ENCODE measurements around the gene ISG15. TPM values are rescaled to one million over a fixed set of nuclear protein-coding genes. Genes with fewer than 3 reads are reported as not detected.

The ISG15 gene
- total and polyA plus RNA-seq, 2 of the 13 experiments (the other 11 are each of a cell fraction or from before 2014, with no cell fraction given): 42.1 to 54.9 TPM

- no peak for TF ChIP-seq ZNF776 (CRISPR knock-in tag; IDR thresholded peaks at IDR 0.05)
- TF ChIP-seq ZNF407 (CRISPR knock-in tag; IDR thresholded peaks at IDR 0.05; ENCODE audit: not compliant biosample characterization): no peak
- peak; percentile 100 for TF ChIP-seq HIVEP1 (CRISPR knock-in tag; IDR thresholded peaks at IDR 0.05)
- no peak for TF ChIP-seq SAFB2 (CRISPR knock-in tag; IDR thresholded peaks at IDR 0.05; ENCODE audit: borderline replicate concordance, low read depth)
- TF ChIP-seq NR2F6 (IDR thresholded peaks at IDR 0.05): peak; percentile 79
- peak; percentile 89 for TF ChIP-seq NR2F6 (CRISPR knock-in tag; IDR thresholded peaks at IDR 0.05)
- peak; percentile 66; the same call in 1 of the 2 replicates for TF ChIP-seq SOX5 (CRISPR knock-in tag; IDR thresholded peaks at IDR 0.05; ENCODE audit: borderline replicate concordance)
- peak; percentile 64 for TF ChIP-seq KDM3A (CRISPR knock-in tag; IDR thresholded peaks at IDR 0.05; ENCODE audit: low read depth)
- TF ChIP-seq E2F5 (CRISPR knock-in tag; conservative IDR thresholded peaks at IDR 0.05): no peak
- TF ChIP-seq HOXA9 (CRISPR knock-in tag; IDR thresholded peaks at IDR 0.05; ENCODE audit: borderline replicate concordance): no peak
- TF ChIP-seq RNF219 (CRISPR knock-in tag; IDR thresholded peaks at IDR 0.05): 0 out of 2 replicates have a peak, but pooled peaks have one; percentile 85
- no peak for TF ChIP-seq TERF1 (CRISPR knock-in tag; IDR thresholded peaks at IDR 0.05)
- TF ChIP-seq MYC (CRISPR knock-in tag; IDR thresholded peaks at IDR 0.05; ENCODE audit: borderline replicate concordance): peak; percentile 97
- TF ChIP-seq ZNF451 (CRISPR knock-in tag; IDR thresholded peaks at IDR 0.05): no peak
Observed at GRCh38 chr1:1006305-1007159, 6.8 kb upstream of the ISG15 start (continued).

Data from HepG2 (cell line).